ENCODE measurements around the gene RABGAP1. TPM values are rescaled to one million over a fixed set of nuclear protein-coding genes. Genes with fewer than 3 reads are reported as not detected.

Gene RABGAP1
- total and polyA plus RNA-seq, 10 of the 15 experiments (the other 5 are each of a cell fraction or from before 2014, with no cell fraction given) = 2.6 to 31.6 (median 12.5) TPM

DNA sequence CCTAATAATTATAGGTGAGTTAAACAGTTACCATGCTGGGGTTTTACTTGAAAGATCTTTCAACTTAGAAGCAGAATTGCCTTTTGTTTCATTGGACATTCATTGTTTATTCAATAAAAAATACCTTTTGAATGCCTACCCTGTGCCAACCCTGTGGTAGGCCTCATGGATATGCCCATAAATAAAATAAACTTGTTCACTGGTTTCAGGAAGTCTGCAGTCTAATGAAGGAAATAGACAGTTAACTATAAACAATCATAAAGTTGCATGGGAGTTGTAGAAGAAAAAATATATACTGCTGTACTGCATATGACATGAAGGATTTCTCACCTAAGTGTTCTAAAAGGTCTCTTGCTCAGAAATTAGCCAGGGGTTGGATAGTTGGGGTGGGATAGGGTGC, 87.3 kb downstream of the RABGAP1 start:
- ChIA-PET POLR2A (no interaction called here), CTCF (no interaction called here), RAD21 (ENCODE audit: unreplicated experiment) (no interaction called here), SMC1A (ENCODE audit: uncharacterized antibody, unreplicated experiment) (no interaction called here)
- Histone ChIP-seq H2AFZ (ENCODE audit: control insufficient read depth, low read depth, low read length) (no peak overlapping the region), H3K4me3 (no peak overlapping the region), H3K9ac (ENCODE audit: control insufficient read depth, insufficient read depth, low read length) (no peak overlapping the region), H3K4me2 (ENCODE audit: control insufficient read depth, insufficient read depth) (no peak overlapping the region), H3K36me3 (ENCODE audit: control insufficient read depth in 2 of 2, insufficient read depth in 2 of 2, low read length in 1 of 2) (no peaks in the 10 kb centered on the region; a peak in 1 of 4 replicates), H3K4me1 (ENCODE audit: control insufficient read depth, insufficient read depth, low read length) (no peaks in the 10 kb centered on the region), H3K79me2 (ENCODE audit: control insufficient read depth, insufficient read depth, low read length) (no peaks in the 10 kb centered on the region), H4K20me1 (ENCODE audit: control insufficient read depth, insufficient read depth) (no peaks in the 10 kb centered on the region), H3K9me3 (replicated peaks; ENCODE audit: control insufficient read depth, insufficient read depth, low read length) (no peaks in the 10 kb centered on the region), H3K27me3 (replicated peaks in 1 of 2; ENCODE audit: control insufficient read depth in 2 of 2, insufficient read depth in 2 of 2, low read length in 1 of 2) (no peaks in the 10 kb centered on the region), H3K27ac (ENCODE audit: control insufficient read depth, insufficient read depth) (no peak overlapping the region)
- no peak for FAIRE-seq
- BruUV-seq (replicated peaks) = no TSS peak
- TF ChIP-seq, protein P1, sequence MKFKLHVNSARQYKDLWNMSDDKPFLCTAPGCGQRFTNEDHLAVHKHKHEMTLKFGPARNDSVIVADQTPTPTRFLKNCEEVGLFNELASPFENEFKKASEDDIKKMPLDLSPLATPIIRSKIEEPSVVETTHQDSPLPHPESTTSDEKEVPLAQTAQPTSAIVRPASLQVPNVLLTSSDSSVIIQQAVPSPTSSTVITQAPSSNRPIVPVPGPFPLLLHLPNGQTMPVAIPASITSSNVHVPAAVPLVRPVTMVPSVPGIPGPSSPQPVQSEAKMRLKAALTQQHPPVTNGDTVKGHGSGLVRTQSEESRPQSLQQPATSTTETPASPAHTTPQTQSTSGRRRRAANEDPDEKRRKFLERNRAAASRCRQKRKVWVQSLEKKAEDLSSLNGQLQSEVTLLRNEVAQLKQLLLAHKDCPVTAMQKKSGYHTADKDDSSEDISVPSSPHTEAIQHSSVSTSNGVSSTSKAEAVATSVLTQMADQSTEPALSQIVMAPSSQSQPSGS (IDR thresholded peaks at IDR 0.05; ENCODE audit: low read length) = no peak
- TF ChIP-seq IKZF2 (IDR thresholded peaks at IDR 0.05) = no peak
- no peak for TF ChIP-seq POLR2AphosphoS2 (IDR thresholded peaks at IDR 0.05; ENCODE audit: low read depth, low read length)
- TF ChIP-seq ZNF24 (IDR thresholded peaks at IDR 0.05) = no peak
- TF ChIP-seq TBL1XR1 (IDR thresholded peaks at IDR 0.05; ENCODE audit: low read depth, low read length) = no peak
- no peak for TF ChIP-seq RBBP5 (conservative IDR thresholded peaks at IDR 0.05)
- TF ChIP-seq KAT2A (conservative IDR thresholded peaks at IDR 0.05; ENCODE audit: control insufficient read depth, low read depth, low read length) = no peak
- TF ChIP-seq, protein P2, sequence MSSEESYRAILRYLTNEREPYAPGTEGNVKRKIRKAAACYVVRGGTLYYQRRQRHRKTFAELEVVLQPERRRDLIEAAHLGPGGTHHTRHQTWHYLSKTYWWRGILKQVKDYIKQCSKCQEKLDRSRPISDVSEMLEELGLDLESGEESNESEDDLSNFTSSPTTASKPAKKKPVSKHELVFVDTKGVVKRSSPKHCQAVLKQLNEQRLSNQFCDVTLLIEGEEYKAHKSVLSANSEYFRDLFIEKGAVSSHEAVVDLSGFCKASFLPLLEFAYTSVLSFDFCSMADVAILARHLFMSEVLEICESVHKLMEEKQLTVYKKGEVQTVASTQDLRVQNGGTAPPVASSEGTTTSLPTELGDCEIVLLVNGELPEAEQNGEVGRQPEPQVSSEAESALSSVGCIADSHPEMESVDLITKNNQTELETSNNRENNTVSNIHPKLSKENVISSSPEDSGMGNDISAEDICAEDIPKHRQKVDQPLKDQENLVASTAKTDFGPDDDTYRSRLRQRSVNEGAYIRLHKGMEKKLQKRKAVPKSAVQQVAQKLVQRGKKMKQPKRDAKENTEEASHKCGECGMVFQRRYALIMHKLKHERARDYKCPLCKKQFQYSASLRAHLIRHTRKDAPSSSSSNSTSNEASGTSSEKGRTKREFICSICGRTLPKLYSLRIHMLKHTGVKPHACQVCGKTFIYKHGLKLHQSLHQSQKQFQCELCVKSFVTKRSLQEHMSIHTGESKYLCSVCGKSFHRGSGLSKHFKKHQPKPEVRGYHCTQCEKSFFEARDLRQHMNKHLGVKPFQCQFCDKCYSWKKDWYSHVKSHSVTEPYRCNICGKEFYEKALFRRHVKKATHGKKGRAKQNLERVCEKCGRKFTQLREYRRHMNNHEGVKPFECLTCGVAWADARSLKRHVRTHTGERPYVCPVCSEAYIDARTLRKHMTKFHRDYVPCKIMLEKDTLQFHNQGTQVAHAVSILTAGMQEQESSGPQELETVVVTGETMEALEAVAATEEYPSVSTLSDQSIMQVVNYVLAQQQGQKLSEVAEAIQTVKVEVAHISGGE (CRISPR knock-in tag; IDR thresholded peaks at IDR 0.05) = no peak
- TF ChIP-seq, protein P3, sequence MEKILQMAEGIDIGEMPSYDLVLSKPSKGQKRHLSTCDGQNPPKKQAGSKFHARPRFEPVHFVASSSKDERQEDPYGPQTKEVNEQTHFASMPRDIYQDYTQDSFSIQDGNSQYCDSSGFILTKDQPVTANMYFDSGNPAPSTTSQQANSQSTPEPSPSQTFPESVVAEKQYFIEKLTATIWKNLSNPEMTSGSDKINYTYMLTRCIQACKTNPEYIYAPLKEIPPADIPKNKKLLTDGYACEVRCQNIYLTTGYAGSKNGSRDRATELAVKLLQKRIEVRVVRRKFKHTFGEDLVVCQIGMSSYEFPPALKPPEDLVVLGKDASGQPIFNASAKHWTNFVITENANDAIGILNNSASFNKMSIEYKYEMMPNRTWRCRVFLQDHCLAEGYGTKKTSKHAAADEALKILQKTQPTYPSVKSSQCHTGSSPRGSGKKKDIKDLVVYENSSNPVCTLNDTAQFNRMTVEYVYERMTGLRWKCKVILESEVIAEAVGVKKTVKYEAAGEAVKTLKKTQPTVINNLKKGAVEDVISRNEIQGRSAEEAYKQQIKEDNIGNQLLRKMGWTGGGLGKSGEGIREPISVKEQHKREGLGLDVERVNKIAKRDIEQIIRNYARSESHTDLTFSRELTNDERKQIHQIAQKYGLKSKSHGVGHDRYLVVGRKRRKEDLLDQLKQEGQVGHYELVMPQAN (conservative IDR thresholded peaks at IDR 0.05) = no peak
- no peak for TF ChIP-seq SREBF1 (IDR thresholded peaks at IDR 0.05; ENCODE audit: low read length)
- TF ChIP-seq SUPT20H (IDR thresholded peaks at IDR 0.05; ENCODE audit: borderline replicate concordance, control insufficient read depth, low read depth, low read length) = no peak
- TF ChIP-seq, protein P4, sequence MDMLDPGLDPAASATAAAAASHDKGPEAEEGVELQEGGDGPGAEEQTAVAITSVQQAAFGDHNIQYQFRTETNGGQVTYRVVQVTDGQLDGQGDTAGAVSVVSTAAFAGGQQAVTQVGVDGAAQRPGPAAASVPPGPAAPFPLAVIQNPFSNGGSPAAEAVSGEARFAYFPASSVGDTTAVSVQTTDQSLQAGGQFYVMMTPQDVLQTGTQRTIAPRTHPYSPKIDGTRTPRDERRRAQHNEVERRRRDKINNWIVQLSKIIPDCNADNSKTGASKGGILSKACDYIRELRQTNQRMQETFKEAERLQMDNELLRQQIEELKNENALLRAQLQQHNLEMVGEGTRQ (IDR thresholded peaks at IDR 0.05; ENCODE audit: borderline replicate concordance, low read depth, low read length) = no peak
- TF ChIP-seq, protein P5, sequence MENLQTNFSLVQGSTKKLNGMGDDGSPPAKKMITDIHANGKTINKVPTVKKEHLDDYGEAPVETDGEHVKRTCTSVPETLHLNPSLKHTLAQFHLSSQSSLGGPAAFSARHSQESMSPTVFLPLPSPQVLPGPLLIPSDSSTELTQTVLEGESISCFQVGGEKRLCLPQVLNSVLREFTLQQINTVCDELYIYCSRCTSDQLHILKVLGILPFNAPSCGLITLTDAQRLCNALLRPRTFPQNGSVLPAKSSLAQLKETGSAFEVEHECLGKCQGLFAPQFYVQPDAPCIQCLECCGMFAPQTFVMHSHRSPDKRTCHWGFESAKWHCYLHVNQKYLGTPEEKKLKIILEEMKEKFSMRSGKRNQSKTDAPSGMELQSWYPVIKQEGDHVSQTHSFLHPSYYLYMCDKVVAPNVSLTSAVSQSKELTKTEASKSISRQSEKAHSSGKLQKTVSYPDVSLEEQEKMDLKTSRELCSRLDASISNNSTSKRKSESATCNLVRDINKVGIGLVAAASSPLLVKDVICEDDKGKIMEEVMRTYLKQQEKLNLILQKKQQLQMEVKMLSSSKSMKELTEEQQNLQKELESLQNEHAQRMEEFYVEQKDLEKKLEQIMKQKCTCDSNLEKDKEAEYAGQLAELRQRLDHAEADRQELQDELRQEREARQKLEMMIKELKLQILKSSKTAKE (IDR thresholded peaks at IDR 0.05; ENCODE audit: low read depth, poor library complexity, severe bottlenecking) = no peak
- ATAC-seq = no peak
- in situ Hi-C loops (cut with MboI) = no loop called here
- DNase-seq (ENCODE audit: low read depth, low spot score) = no peak
- intact Hi-C loops (cut with micrococcal nuclease; ENCODE audit: unreplicated experiment) = no loop called here
